ENCODE data around the gene SLC39A11. TPM values are rescaled to one million over a fixed set of nuclear protein-coding genes. Genes with fewer than 3 reads are reported as not detected.
A peak's percentile ranks its signal among the peaks of the same experiment; 100 is the strongest.

SLC39A11 gene
- total and polyA plus RNA-seq, 2 of the 13 experiments (the other 11 are each of a cell fraction or from before 2014, with no cell fraction given): 17.2 to 31.5 TPM

DNA sequence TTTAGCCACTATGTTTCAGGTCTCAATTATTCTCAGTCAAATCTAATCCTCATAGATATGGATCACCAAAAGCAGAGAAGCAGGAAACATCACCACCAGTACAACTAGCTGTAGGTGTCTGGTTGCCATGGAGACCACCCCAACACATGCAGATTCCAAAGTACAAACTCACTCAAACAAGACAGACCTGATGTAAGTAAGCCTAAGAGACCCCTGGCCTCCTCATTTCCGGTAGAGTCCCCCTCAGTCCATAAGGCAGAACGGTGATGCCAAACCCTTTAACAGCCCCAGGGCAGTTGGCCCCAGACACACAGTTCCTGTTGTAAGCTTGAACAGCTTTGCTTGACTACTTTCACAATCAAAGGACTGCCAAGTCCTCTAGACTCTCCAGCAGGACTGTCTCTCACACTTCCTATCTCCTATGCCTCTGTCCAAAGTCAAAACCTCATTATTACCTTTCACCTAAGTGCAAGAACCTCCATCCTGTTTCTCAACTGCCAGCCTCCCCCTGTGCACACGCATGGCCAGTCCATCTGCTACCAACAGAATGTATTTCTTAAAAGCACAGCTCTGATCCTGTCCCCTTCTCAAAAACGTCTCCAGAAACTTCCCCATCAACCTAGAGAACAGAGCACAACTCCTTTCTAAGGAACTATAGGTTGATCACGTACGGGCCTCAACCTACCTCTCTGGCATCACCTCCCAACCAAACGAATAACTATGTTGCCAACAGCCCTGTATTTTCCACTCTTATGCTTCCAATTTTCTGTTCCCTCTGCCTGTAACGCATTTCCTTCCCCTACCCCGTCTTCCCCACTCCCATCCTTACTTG, 23.9 kb downstream of the SLC39A11 start (continued):
- TF ChIP-seq, protein P1, sequence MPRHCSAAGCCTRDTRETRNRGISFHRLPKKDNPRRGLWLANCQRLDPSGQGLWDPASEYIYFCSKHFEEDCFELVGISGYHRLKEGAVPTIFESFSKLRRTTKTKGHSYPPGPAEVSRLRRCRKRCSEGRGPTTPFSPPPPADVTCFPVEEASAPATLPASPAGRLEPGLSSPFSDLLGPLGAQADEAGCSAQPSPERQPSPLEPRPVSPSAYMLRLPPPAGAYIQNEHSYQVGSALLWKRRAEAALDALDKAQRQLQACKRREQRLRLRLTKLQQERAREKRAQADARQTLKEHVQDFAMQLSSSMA (CRISPR knock-in tag; IDR thresholded peaks at IDR 0.05): no peak
- TF ChIP-seq ZBTB8A (CRISPR knock-in tag; IDR thresholded peaks at IDR 0.05; ENCODE audit: borderline replicate concordance, low read depth): no peak
- TF ChIP-seq ZFP41 (CRISPR knock-in tag; IDR thresholded peaks at IDR 0.05; ENCODE audit: borderline replicate concordance): no peak
- TF ChIP-seq ZNF17 (CRISPR knock-in tag; IDR thresholded peaks at IDR 0.05): no peak
- TF ChIP-seq, protein P2, sequence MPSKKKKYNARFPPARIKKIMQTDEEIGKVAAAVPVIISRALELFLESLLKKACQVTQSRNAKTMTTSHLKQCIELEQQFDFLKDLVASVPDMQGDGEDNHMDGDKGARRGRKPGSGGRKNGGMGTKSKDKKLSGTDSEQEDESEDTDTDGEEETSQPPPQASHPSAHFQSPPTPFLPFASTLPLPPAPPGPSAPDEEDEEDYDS (CRISPR knock-in tag; IDR thresholded peaks at IDR 0.05): no peak; the same call in 1 of the 2 replicates
- no peak for TF ChIP-seq ZNF354B (CRISPR knock-in tag; IDR thresholded peaks at IDR 0.05)
- no peak for TF ChIP-seq ZNF777 (CRISPR knock-in tag; IDR thresholded peaks at IDR 0.05)
- TF ChIP-seq TEAD3 (CRISPR knock-in tag; optimal IDR thresholded peaks at IDR 0.05; ENCODE audit: borderline replicate concordance): peak; percentile 67
- TF ChIP-seq ZNF678 (CRISPR knock-in tag; IDR thresholded peaks at IDR 0.05): no peak
- no peak for TF ChIP-seq SNRNP70 (IDR thresholded peaks at IDR 0.05; ENCODE audit: low read depth, low read length)
- TF ChIP-seq, protein P3, sequence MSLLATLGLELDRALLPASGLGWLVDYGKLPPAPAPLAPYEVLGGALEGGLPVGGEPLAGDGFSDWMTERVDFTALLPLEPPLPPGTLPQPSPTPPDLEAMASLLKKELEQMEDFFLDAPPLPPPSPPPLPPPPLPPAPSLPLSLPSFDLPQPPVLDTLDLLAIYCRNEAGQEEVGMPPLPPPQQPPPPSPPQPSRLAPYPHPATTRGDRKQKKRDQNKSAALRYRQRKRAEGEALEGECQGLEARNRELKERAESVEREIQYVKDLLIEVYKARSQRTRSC (CRISPR knock-in tag; IDR thresholded peaks at IDR 0.05; ENCODE audit: low read depth): 0 out of 2 replicates have a peak, but pooled peaks have one; percentile 57
- TF ChIP-seq, protein P4, sequence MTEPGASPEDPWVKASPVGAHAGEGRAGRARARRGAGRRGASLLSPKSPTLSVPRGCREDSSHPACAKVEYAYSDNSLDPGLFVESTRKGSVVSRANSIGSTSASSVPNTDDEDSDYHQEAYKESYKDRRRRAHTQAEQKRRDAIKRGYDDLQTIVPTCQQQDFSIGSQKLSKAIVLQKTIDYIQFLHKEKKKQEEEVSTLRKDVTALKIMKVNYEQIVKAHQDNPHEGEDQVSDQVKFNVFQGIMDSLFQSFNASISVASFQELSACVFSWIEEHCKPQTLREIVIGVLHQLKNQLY (CRISPR knock-in tag; IDR thresholded peaks at IDR 0.05): no peak; the same call in 1 of the 2 replicates
- peak; percentile 83 for TF ChIP-seq PHF21A (CRISPR knock-in tag; IDR thresholded peaks at IDR 0.05)
- TF ChIP-seq, protein P5, sequence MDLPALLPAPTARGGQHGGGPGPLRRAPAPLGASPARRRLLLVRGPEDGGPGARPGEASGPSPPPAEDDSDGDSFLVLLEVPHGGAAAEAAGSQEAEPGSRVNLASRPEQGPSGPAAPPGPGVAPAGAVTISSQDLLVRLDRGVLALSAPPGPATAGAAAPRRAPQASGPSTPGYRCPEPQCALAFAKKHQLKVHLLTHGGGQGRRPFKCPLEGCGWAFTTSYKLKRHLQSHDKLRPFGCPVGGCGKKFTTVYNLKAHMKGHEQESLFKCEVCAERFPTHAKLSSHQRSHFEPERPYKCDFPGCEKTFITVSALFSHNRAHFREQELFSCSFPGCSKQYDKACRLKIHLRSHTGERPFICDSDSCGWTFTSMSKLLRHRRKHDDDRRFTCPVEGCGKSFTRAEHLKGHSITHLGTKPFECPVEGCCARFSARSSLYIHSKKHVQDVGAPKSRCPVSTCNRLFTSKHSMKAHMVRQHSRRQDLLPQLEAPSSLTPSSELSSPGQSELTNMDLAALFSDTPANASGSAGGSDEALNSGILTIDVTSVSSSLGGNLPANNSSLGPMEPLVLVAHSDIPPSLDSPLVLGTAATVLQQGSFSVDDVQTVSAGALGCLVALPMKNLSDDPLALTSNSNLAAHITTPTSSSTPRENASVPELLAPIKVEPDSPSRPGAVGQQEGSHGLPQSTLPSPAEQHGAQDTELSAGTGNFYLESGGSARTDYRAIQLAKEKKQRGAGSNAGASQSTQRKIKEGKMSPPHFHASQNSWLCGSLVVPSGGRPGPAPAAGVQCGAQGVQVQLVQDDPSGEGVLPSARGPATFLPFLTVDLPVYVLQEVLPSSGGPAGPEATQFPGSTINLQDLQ (CRISPR knock-in tag; IDR thresholded peaks at IDR 0.05): no peak
- TF ChIP-seq ZBTB21 (CRISPR knock-in tag; IDR thresholded peaks at IDR 0.05): no peak
- TF ChIP-seq, protein P6, sequence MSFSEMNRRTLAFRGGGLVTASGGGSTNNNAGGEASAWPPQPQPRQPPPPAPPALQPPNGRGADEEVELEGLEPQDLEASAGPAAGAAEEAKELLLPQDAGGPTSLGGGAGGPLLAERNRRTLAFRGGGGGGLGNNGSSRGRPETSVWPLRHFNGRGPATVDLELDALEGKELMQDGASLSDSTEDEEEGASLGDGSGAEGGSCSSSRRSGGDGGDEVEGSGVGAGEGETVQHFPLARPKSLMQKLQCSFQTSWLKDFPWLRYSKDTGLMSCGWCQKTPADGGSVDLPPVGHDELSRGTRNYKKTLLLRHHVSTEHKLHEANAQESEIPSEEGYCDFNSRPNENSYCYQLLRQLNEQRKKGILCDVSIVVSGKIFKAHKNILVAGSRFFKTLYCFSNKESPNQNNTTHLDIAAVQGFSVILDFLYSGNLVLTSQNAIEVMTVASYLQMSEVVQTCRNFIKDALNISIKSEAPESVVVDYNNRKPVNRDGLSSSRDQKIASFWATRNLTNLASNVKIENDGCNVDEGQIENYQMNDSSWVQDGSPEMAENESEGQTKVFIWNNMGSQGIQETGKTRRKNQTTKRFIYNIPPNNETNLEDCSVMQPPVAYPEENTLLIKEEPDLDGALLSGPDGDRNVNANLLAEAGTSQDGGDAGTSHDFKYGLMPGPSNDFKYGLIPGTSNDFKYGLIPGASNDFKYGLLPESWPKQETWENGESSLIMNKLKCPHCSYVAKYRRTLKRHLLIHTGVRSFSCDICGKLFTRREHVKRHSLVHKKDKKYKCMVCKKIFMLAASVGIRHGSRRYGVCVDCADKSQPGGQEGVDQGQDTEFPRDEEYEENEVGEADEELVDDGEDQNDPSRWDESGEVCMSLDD (CRISPR knock-in tag; IDR thresholded peaks at IDR 0.05; ENCODE audit: borderline replicate concordance): no peak
- TF ChIP-seq SPEN (CRISPR knock-in tag; IDR thresholded peaks at IDR 0.05; ENCODE audit: low read depth): no peak
- no peak for TF ChIP-seq KLF12 (CRISPR knock-in tag; IDR thresholded peaks at IDR 0.05; ENCODE audit: borderline replicate concordance)
- peak; percentile 91 for TF ChIP-seq HNF4G (IDR thresholded peaks at IDR 0.05; ENCODE audit: borderline replicate concordance, low read depth, low read length)
- peak; percentile 81; the same call in 1 of the 2 replicates for TF ChIP-seq HNF4G (CRISPR knock-in tag; IDR thresholded peaks at IDR 0.05; ENCODE audit: borderline replicate concordance, low read depth)
- no peak for TF ChIP-seq ZKSCAN5 (CRISPR knock-in tag; IDR thresholded peaks at IDR 0.05)

Measured in HepG2 (cell line).